HL-60 (cell line): ENCODE results near the gene C2CD5.

ENCODE experiments used
- DNase-seq, 2 experiments: peaks; one replicate each; pipeline ENCODE4 v3.0.0-alpha.2; 2010 to 2020; ENCODE audit warnings: low read depth in 1 of 2, low spot score in 1 of 2
- H3K27ac ChIP-seq: fragments of 250-450 bp; sonication (Bioruptor Pico); replicated peaks from 2 replicates; pipeline ENCODE4 v1.5.1; 2020; ENCODE audit warnings: mild to moderate bottlenecking, moderate library complexity
- H3K27me3 ChIP-seq: fragments of 250-450 bp; sonication (Bioruptor Pico); 2 replicates; pipeline ENCODE4 v1.5.1; 2021; ENCODE audit warnings: mild to moderate bottlenecking, moderate library complexity; ENCODE audit not compliant: insufficient read depth, poor library complexity, severe bottlenecking
- H3K4me3 ChIP-seq: replicated peaks from 2 replicates; pipeline ENCODE4 v1.5.1; 2011; ENCODE audit warnings: mild to moderate bottlenecking, control low read depth, low read length; ENCODE audit not compliant: insufficient read depth
- GABPA ChIP-seq: IDR thresholded peaks from 2 replicates; pipeline ENCODE4 v1.6.1; 2012; ENCODE audit warnings: low read depth
- POLR2AphosphoS5 ChIP-seq: IDR thresholded peaks from 2 replicates; pipeline ENCODE4 v1.6.1; 2012; ENCODE audit warnings: low read depth
- SPI1 ChIP-seq: IDR thresholded peaks from 2 replicates; pipeline ENCODE4 v1.6.1; 2012; ENCODE audit warnings: low read depth, mild to moderate bottlenecking, borderline replicate concordance
- TF ChIP-seq, protein P1 (sequence below): IDR thresholded peaks from 2 replicates; pipeline ENCODE4 v1.6.1; 2012; ENCODE audit warnings: low read depth; ENCODE audit not compliant: insufficient replicate concordance
- TF ChIP-seq, protein P2 (sequence below): IDR thresholded peaks from one replicate; pipeline ENCODE4 v1.5.1; 2011; ENCODE audit warnings: low read length, control low read depth, inconsistent platforms; ENCODE audit not compliant: insufficient read depth

The C2CD5 gene

DNA sequence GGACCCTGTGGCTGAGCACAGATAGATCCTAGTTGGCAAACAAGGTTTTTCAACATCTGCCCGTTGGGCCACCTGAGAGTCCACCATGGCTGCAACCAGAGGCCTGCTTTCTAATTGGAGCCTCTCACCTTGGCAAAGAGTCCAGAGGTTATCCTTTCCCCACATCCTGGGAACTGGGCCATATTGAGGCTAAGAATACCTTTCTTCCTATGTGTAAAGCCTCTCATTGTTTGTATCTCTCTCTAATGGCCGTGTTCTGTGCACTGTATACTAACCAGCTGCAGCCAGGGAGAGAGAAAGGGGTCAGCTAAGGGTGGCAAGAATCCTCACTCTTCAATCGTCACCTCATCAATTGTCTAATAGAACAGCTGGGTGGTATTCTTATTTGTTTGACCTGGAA lies 130.8 kb downstream of the C2CD5 start:
- no peak for DNase-seq
- H3K27me3 ChIP-seq = no peaks in the 10 kb centered on the region
- H3K27ac ChIP-seq = no peak overlapping the region
- TF ChIP-seq, protein P1, sequence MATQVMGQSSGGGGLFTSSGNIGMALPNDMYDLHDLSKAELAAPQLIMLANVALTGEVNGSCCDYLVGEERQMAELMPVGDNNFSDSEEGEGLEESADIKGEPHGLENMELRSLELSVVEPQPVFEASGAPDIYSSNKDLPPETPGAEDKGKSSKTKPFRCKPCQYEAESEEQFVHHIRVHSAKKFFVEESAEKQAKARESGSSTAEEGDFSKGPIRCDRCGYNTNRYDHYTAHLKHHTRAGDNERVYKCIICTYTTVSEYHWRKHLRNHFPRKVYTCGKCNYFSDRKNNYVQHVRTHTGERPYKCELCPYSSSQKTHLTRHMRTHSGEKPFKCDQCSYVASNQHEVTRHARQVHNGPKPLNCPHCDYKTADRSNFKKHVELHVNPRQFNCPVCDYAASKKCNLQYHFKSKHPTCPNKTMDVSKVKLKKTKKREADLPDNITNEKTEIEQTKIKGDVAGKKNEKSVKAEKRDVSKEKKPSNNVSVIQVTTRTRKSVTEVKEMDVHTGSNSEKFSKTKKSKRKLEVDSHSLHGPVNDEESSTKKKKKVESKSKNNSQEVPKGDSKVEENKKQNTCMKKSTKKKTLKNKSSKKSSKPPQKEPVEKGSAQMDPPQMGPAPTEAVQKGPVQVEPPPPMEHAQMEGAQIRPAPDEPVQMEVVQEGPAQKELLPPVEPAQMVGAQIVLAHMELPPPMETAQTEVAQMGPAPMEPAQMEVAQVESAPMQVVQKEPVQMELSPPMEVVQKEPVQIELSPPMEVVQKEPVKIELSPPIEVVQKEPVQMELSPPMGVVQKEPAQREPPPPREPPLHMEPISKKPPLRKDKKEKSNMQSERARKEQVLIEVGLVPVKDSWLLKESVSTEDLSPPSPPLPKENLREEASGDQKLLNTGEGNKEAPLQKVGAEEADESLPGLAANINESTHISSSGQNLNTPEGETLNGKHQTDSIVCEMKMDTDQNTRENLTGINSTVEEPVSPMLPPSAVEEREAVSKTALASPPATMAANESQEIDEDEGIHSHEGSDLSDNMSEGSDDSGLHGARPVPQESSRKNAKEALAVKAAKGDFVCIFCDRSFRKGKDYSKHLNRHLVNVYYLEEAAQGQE = no peak
- no peak for TF ChIP-seq GABPA
- no peak for TF ChIP-seq SPI1
- no peak for TF ChIP-seq POLR2AphosphoS5
- TF ChIP-seq, protein P2, sequence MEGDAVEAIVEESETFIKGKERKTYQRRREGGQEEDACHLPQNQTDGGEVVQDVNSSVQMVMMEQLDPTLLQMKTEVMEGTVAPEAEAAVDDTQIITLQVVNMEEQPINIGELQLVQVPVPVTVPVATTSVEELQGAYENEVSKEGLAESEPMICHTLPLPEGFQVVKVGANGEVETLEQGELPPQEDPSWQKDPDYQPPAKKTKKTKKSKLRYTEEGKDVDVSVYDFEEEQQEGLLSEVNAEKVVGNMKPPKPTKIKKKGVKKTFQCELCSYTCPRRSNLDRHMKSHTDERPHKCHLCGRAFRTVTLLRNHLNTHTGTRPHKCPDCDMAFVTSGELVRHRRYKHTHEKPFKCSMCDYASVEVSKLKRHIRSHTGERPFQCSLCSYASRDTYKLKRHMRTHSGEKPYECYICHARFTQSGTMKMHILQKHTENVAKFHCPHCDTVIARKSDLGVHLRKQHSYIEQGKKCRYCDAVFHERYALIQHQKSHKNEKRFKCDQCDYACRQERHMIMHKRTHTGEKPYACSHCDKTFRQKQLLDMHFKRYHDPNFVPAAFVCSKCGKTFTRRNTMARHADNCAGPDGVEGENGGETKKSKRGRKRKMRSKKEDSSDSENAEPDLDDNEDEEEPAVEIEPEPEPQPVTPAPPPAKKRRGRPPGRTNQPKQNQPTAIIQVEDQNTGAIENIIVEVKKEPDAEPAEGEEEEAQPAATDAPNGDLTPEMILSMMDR = no peak
- no peak overlapping the region for H3K4me3 ChIP-seq

DNA sequence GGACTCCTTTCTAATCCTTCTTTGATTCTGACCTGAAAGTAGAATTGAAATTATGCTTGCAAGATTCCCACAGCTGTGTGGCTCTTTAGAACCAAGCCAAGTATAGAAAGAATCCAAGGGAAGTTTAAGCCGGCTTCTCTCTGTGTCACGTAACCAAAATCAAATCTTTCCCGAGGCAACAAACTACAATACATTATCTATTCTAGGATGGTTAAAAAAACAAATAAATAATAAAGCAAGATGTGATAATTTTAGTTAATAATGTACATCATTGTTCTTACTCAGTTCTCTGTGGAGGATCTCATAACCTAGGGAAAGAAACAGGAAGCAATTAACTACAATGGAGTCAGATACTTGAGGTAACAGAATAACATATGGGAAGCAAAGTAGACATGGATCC lies 131.8 kb downstream of the C2CD5 start:
- TF ChIP-seq, protein P1 = no peak
- TF ChIP-seq POLR2AphosphoS5 (no peak), SPI1 (no peak), GABPA (no peak)
- TF ChIP-seq, protein P2 = no peak
- Histone ChIP-seq H3K27me3 (no peaks in the 10 kb centered on the region), H3K27ac (no peak overlapping the region), H3K4me3 (no peak overlapping the region)
- DNase-seq = no peak

DNA sequence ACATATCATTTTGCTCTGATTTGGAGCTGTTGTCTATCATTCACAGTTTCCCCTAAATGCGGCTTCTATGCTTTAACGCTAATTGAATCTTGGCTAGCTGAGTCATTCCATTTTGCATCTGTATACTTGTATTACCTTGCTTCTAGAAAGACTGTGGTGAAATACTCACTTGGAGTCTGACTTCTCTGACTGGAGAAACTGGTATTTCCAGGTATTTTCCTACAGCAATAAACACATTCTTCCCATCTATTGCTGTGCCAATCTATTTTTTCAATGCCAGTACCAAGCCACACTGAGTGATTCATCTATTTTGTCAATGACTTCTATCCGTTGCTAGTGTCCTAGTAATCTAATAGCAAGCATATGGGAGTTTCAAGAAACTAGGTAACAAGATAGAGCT lies 133.9 kb downstream of the C2CD5 start:
- H3K4me3 ChIP-seq = no peak overlapping the region
- TF ChIP-seq GABPA = no peak
- TF ChIP-seq, protein P2 = no peak
- TF ChIP-seq POLR2AphosphoS5 = no peak
- TF ChIP-seq SPI1 = no peak
- H3K27me3 ChIP-seq = no peaks in the 10 kb centered on the region
- H3K27ac ChIP-seq = no peak overlapping the region
- no peak for DNase-seq

DNA sequence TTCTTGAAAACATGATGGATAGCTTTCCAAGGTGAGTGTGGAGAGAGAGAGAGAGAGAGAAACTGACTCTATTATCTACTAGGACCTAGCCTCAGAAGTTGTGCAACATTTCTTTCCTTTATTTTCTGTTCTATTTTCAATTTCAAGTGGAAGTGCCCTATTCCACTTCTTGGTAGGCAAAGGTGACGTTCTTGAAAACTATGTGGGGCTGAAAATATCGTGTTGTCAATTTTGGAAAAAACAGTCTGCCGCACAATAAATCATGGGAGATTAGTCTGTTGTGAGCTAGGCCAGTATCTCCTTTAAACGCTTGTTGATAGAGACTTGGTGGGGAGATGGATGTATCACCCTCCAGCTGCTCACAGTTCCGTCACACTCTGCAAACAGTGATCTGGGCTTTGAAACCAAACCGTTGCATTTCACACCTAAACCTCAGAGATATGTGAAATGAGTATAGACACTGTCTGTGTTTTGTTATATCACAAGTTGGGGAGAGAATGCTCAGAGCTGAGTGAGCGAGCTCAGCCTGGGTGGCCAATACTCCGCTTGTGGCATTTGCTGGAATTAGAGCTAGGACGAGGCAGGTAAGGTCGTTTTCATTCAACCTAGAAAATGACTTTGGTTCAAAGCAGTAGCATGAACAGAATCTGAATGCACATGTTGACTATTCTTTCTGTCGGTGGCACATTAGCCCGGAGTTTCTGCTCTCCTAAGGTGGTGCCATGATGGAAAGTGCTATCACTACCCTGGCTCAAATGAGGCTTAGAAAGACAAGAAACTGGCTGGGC lies 134.8 kb downstream of the C2CD5 start:
- Histone ChIP-seq H3K27ac (no peak overlapping the region), H3K27me3 (no peaks in the 10 kb centered on the region), H3K4me3 (no peak overlapping the region)
- TF ChIP-seq, protein P2 = no peak
- TF ChIP-seq POLR2AphosphoS5 (no peak), SPI1 (no peak), GABPA (no peak)
- TF ChIP-seq, protein P1 = no peak
- DNase-seq = no peak
